GM10266 (cell line): Measurements from ENCODE around the gene ZNF17.

Experiments used
- DNase-seq: peaks from one replicate; pipeline ENCODE4 v3.0.0; 2012; ENCODE audit errors: extremely low spot score
- TF ChIP-seq, protein P1 (sequence below): IDR thresholded peaks from 2 replicates; pipeline ENCODE4 v1.5.1; 2012; ENCODE audit warnings: mild to moderate bottlenecking, low read depth; ENCODE audit not compliant: control insufficient read depth, insufficient read depth; ENCODE audit errors: missing control alignments

Gene ZNF17

DNA sequence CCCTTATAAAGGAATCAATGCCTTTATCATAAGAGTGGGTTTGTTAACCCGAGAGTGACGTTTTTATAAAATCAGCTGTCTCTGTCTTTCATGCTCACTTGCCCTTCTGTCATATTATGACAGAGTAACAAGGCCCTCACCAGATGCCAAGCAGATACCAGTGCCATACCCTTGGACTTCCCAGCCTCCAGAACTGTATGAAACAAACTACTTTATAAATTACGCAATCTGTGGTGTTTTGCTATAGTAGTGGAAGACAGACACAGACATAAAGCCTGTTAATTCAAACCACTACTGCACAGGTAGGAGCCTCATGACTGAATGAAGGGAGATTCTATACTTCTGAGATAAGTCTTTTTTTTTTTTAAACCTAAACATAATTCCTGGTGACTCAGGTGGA, 41.3 kb downstream of the ZNF17 start:
- no peak for DNase-seq
- TF ChIP-seq, protein P1, sequence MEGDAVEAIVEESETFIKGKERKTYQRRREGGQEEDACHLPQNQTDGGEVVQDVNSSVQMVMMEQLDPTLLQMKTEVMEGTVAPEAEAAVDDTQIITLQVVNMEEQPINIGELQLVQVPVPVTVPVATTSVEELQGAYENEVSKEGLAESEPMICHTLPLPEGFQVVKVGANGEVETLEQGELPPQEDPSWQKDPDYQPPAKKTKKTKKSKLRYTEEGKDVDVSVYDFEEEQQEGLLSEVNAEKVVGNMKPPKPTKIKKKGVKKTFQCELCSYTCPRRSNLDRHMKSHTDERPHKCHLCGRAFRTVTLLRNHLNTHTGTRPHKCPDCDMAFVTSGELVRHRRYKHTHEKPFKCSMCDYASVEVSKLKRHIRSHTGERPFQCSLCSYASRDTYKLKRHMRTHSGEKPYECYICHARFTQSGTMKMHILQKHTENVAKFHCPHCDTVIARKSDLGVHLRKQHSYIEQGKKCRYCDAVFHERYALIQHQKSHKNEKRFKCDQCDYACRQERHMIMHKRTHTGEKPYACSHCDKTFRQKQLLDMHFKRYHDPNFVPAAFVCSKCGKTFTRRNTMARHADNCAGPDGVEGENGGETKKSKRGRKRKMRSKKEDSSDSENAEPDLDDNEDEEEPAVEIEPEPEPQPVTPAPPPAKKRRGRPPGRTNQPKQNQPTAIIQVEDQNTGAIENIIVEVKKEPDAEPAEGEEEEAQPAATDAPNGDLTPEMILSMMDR: no peak

DNA sequence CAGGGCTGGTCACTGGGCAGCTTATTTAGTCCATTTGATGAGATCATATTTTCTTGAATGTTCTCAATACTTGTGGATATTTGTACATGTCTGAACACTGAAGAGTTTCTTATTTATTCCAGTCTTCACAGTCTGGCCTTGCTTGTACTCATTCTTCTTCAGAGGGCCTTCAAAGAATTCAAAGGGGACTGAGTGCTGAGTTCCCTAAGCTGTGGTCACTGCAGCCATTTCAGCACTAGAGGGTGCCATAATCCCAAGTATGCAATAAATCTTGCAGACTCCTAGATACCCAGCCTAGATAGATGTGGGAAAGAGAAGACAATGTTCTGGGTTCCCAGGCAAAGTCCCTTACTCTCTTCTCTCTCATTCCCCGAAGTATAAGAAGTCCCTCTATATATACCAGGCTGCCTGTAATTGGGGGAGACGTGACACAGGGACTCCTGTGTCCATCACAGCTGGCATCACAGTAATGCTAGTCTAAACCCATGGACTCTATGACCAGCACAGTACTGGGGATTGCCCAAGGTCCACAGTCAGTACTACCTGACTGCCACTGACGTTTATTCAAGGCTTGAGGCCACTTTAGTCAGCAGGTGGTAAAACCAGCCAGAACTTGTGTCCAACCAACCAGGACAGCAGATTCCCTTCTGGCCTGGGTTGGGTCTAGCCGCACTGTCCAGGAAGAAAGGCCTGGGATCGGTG, 54.9 kb downstream of the ZNF17 start:
- DNase-seq: no peak
- TF ChIP-seq, protein P1: peak; percentile 50

DNA sequence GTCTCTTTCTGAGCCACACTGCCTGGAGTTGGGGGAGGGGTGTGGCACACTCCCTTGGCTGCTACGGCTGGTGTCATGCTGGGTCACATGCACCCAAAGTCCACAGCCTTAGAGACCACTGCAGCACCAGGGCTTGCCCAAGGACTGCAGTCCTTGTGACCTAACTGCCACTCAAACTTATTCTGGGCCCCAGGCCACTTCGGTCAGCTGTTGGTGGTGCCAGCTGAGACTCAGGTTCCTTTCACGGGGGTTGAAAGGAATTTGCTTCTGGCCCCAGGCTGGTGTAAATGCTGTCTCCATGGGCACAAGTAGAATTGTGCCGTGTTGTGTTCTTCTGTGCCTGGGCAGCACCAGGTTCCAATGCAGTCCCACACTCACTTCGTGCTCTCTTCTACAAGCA, 55.5 kb downstream of the ZNF17 start:
- DNase-seq: no peak
- TF ChIP-seq, protein P1: no peak
